Kidney capillary endothelial cell (primary cell): ENCODE results near the gene VPS39.

Experiments used
- DNase-seq: peaks from one replicate; pipeline ENCODE4 v3.0.0-alpha.2; 2018; ENCODE audit warnings: low spot score

Gene VPS39

DNA sequence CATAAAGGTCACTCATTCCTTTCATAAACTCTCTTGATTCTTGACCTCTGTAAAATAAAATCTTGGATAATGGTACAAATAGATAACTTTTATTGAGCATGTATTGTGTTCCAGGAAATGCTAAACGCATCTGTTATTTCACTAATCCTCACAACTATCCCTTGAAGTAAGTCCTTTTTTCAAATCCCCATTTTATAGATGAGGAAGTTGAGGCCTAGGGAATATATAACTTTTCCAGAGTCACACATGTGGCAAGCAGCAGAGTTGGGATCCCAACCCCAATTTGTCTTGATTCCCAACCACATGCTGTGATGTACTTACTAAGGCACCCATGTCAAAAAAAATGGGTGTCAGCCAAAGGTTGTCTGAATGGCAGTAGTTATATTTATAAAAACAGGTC lies 6.3 kb downstream of the VPS39 start:
- DNase-seq = no peak

GRCh38 chr15:42199126-42199525 lies 9.0 kb downstream of the VPS39 start:
- DNase-seq = no peak

DNA sequence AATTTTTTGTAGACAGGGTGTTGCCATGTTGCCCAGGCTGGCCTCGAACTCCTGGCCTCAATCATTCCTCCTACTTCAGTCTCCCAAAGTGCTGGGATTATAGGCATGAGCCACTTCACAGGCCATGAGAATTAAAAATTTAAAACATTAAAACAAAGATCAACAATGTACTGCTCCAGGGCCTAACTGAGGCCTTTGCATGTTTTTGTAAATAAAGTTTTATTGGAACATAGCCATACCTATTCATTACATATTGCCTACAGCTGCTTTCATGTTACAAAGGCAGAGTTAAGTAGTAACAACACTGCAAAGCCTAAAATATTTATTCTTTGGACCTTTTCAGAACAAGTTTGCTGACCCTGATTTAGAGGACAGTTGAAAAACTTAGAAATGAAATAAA lies 9.6 kb downstream of the VPS39 start:
- no peak for DNase-seq

DNA sequence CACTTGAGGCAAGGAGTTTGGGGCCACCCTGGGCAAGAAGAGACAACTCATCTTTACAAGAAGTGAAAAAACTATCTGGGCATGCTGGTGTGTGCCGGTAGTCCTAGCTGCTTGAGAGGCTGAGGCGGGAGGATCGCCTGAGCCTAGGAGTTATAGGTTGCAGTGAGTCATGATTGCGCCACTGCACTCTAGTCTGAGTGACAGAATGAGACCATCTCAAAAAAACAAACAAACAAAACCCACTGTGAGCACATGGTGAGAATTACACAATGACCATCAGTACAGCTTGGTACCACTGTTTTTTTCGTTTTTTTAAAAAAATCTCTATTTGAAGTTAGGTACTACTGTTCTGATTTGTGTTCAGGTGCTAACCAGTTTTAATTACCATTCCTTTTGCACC lies 13.6 kb downstream of the VPS39 start:
- DNase-seq = no peak

DNA sequence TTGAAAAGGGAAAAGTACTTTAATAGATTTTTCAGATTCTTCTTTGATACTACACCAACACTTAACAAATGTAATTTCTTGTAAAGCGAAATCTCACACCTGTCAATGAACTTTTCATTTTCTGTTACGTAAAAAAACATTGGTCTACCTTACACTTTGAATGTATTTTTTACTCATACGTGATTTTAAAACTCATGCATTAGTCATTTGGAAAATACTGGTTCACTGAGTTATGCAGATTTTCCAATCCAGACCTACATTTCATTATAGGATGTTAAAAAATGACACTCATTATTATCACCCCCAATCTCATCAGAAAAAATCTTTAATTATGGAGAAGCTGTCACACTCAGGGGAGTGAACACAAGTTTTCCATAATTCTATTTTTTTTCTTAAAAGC lies 14.7 kb downstream of the VPS39 start:
- no peak for DNase-seq

DNA sequence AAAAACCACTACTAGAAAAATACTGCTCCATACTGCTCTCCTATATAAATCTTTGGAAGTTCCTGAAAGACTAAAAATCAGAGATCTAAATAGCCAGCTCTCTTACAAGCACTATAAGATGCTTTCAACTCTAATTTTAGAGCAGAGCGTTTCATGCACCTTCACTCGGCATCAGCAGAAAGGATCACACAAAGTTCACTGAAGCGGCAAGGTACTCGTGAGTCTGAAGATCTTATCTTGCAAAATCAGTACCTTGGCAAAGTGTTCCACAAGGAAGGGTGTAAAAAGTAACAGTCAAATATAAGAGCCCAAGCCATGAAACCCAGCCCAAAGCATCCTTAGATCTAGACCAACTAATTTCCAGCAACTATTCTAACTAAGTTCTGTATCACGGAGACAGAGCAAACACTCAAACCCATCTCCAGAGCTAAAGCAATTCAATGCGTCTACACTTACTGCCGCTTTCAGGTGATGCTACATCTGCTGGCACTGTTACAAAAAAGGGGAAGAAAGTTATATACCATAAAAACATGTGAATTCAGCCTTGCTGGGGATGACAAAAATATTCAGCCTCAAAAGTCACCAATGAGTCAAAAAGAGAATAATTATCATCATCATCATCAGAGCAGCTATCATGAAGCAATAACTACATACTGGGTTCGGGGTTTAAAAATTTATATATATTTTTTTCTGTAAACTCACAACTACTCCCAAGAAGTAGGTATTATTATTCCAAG lies 16.3 kb downstream of the VPS39 start:
- no peak for DNase-seq

- DNase-seq = no peak
These were observed 17.7 kb downstream of the VPS39 start for GRCh38 chr15:42190370-42190769.

GRCh38 chr15:42185801-42186200 lies 22.3 kb downstream of the VPS39 start:
- DNase-seq = no peak

- DNase-seq = no peak
These were observed 23.4 kb downstream of the VPS39 start for GRCh38 chr15:42184736-42185135.

DNA sequence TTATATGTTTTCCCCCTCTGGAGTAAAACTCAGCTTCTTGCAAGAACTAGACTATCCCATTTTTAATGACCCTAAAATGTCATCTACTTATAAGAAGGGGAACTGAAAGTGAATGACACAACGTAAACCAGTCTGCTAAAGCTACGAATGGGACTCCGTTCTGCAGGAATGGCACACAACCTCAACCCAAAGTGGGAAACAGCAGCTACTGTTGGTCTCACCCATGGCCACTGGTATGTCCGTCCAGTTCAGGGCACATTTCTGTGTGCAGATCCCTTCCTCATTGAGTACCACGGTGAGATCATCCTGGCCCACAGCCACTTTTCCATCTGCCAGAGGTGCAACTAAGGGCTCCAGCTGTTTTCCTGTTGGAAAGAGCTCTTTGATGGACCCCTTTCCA lies 23.8 kb downstream of the VPS39 start:
- DNase-seq = no peak

- no peak for DNase-seq
These were observed 25.1 kb downstream of the VPS39 start for GRCh38 chr15:42182961-42183360.

- no peak for DNase-seq
These were observed 25.7 kb downstream of the VPS39 start for GRCh38 chr15:42182328-42182886.

GRCh38 chr15:42178056-42178455 lies 30.0 kb downstream of the VPS39 start:
- DNase-seq = no peak

GRCh38 chr15:42175671-42176070 lies 32.4 kb downstream of the VPS39 start:
- no peak for DNase-seq

DNA sequence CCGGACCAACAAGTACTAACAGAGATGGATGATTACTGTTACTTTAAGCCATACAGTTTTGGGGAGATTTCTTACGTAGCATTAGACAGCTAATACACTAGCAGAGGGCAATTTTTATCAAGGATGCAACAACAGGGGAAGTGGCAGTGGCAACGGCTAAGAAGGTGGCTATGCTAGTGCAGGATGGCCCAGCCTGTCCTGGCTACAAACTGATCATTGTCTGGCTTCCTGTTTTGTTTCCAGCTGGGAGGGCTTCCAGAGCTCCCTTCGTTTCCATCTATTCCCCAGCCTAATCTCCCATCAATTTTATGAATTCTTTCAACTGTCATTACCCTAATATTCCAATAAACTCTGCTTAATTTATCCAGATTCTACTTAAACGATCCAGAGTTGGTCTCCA lies 35.6 kb downstream of the VPS39 start:
- no peak for DNase-seq

DNA sequence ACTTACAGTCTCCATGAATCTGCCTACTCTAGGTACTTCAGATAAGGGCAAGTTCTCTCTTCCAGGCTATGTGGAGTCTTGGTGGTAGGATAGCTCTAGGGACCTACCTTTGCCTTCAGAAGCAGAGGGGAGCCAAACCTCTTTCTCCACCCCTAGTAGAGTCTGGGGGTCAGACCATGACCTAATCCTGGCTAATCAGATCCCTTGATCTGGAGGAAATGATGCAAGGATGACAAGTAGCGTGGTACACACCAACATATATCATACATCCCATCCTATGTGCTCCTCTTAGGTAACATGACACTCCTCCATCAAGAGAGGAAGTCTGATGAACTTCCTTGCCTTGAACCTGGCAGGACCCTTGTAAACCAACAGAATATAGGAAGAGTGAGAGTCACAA lies 36.3 kb downstream of the VPS39 start:
- peak; percentile 7 for DNase-seq

DNA sequence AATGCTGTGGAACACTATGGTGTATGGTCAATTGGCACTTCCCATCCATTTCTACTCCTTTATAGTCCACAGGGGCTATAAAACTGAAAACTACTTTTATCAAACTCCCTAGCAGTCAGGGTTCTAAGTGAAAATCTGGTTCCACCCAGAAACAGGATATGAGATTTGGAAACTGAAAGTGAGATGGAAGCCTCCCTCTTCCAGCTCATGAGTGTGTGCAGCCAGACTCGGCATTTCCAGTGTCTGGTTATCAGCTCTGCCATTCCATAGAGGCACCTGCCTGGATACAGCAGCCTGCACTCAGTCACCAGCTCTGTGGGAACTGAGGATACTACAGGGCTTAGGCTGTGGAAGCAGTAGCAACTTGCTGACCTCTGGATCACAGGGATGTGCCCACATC lies 37.0 kb downstream of the VPS39 start:
- DNase-seq = no peak

GRCh38 chr15:42166225-42166940 lies 41.7 kb downstream of the VPS39 start:
- DNase-seq = no peak

DNA sequence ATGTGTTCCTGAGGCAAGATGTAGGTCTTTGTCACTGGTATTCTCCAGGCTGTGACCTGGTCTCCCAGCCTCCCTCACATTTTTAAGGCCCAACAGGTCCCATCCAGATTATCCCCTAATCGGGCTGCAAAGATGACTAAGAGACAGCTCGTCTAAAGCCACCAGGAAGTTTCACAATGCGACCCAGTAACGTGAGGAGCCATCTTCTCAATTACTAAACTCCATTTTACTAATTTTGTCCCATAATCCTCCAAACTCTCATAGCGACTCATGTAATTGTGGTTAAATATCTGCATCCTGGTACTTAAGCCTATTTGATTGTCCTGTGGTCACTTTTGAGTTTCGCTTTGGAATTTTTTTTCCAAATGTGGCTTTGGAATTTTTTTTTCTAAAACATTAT lies 43.0 kb downstream of the VPS39 start:
- DNase-seq = no peak

DNA sequence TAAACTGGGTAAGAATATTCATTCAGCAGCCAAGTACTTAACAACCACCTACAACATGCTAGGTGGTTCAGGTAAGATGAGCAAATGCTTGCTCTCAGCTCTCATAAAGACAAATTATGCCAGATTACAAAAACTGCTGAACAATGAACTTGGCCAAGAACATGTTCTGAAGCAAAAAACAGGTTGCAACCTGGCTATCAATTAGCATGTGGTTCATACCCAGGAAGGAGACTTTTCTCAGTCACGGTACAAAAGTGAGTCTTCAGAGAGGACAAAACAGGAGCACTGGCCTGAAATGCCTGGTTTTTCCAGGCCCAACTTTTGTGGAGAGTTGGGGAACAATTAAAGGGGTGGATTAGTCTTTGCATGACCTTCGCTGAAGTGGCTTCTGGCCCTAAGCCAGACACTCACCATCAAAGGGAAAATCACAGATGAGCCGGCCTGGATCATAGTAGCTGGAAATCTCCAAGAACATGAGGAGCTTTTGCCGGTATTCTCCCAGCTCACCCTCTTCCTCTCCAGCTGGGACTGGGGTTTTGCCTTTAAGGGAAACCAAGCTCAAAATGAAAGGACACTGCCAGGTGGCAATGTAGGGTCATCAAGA lies 44.1 kb downstream of the VPS39 start:
- DNase-seq = no peak

- DNase-seq = no peak
These were observed 44.8 kb downstream of the VPS39 start for GRCh38 chr15:42163291-42163690.

DNA sequence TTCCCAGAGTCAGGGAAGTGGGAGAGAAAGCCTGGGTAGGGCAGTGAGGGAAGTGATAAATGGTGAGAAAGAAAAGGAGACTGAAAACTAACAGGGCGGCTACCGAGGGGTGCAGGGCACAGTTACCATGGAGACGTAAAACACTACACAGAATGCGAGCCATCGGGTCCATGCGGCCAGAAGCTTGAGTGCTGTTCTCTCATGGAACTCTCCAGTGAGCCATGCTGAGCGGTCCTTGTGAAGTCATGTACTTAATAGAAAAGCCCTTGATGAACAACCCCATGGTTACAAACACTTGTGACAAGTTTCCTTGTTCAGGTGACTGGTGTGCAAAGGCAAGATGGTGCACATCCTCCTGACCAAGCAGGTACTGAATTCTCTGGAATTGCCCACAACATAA lies 48.0 kb downstream of the VPS39 start:
- DNase-seq = no peak

- no peak for DNase-seq
These were observed 48.6 kb downstream of the VPS39 start for GRCh38 chr15:42159381-42160015.
